Liver (tissue), 9 donors: ENCODE data around the gene SLC8A3. TPM values are rescaled to one million over a fixed set of nuclear protein-coding genes. Genes with fewer than 3 reads are reported as not detected.

ENCODE experiments used
- DNase-seq: peaks from one replicate; pipeline ENCODE4 v3.0.0-alpha.2; 2017; ENCODE audit warnings: low spot score
- H3K27ac ChIP-seq, 2 donors: one replicate each; pipeline ENCODE4 v1.7.0; 2013; ENCODE audit warnings: inconsistent platforms in 2 of 2, low read length in 2 of 2, control low read depth in 1 of 2, low read depth in 1 of 2, mild to moderate bottlenecking in 1 of 2
- H3K27me3 ChIP-seq, 4 donors: one replicate each; pipeline versions ENCODE4 v1.6.1 to v1.7.0; 2013; ENCODE audit warnings: low read length in 3 of 4, inconsistent platforms in 1 of 4, mild to moderate bottlenecking in 1 of 4, moderate library complexity in 1 of 4; ENCODE audit not compliant: control insufficient read depth in 4 of 4, insufficient read depth in 4 of 4
- H3K36me3 ChIP-seq, 4 donors: one replicate each; pipeline versions ENCODE4 v1.6.1 to v1.7.0; 2013; ENCODE audit warnings: low read length in 3 of 4, mild to moderate bottlenecking in 3 of 4, low read depth in 1 of 4, moderate library complexity in 1 of 4; ENCODE audit not compliant: control insufficient read depth in 4 of 4, insufficient read depth in 3 of 4
- H3K4me1 ChIP-seq, 4 donors: one replicate each; pipeline versions ENCODE4 v1.6.1 to v1.7.0; 2013; ENCODE audit warnings: low read length in 3 of 4, mild to moderate bottlenecking in 3 of 4, moderate library complexity in 1 of 4; ENCODE audit not compliant: control insufficient read depth in 4 of 4, insufficient read depth in 4 of 4
- H3K4me3 ChIP-seq, 3 donors: one replicate each; pipeline versions ENCODE4 v1.6.1 to v1.7.0; 2013; ENCODE audit warnings: low read length in 3 of 3, control low read depth in 1 of 3, low read depth in 1 of 3, mild to moderate bottlenecking in 1 of 3
- H3K9ac ChIP-seq, 2 donors: one replicate each; pipeline ENCODE4 v1.7.0; 2013; ENCODE audit warnings: low read length in 2 of 2, mild to moderate bottlenecking in 2 of 2, moderate library complexity in 2 of 2, control low read depth in 1 of 2, low read depth in 1 of 2
- H3K9me3 ChIP-seq, 4 donors: one replicate each; pipeline versions ENCODE4 v1.6.1 to v1.7.0; 2013; ENCODE audit warnings: low read length in 3 of 4; ENCODE audit not compliant: control insufficient read depth in 4 of 4
- CTCF ChIP-seq: fragments of 150-350 bp; IDR thresholded peaks from 2 replicates; pipeline ENCODE4 v1.5.1; 2017; ENCODE audit warnings: improper control_type of control experiment, low read depth, low read length; ENCODE audit not compliant: missing input control
- EGR1 ChIP-seq, 2 donors: IDR thresholded peaks; 2 replicates each; pipeline ENCODE4 v1.6.1; 2016 to 2018; ENCODE audit warnings: antibody characterized with exemption in 2 of 2, low read depth in 2 of 2
- HNF4A ChIP-seq, 2 donors: conservative IDR thresholded peaks; 2 replicates each; pipeline ENCODE4 v1.6.1; 2016; ENCODE audit warnings: antibody characterized with exemption in 2 of 2, mild to moderate bottlenecking in 2 of 2
- HNF4G ChIP-seq: IDR thresholded peaks from 2 replicates; pipeline ENCODE4 v1.6.1; 2016; ENCODE audit warnings: antibody characterized with exemption
- JUND ChIP-seq, 2 donors: IDR thresholded peaks; 2 replicates each; pipeline ENCODE4 v1.6.1; 2016; ENCODE audit warnings: antibody characterized with exemption in 2 of 2
- NR2F2 ChIP-seq: IDR thresholded peaks from 2 replicates; pipeline ENCODE4 v1.6.1; 2016; ENCODE audit warnings: antibody characterized with exemption
- RAD21 ChIP-seq, 2 donors: IDR thresholded peaks; 2 replicates each; pipeline ENCODE4 v1.6.1; 2016; ENCODE audit warnings: antibody characterized with exemption in 2 of 2, mild to moderate bottlenecking in 2 of 2
- REST ChIP-seq: IDR thresholded peaks from 2 replicates; pipeline ENCODE4 v1.6.1; 2016; ENCODE audit warnings: antibody characterized with exemption, mild to moderate bottlenecking
- RXRA ChIP-seq, 2 donors: IDR thresholded peaks; 2 replicates each; pipeline ENCODE4 v1.6.1; 2017 to 2018; ENCODE audit warnings: antibody characterized with exemption in 2 of 2, mild to moderate bottlenecking in 1 of 2
- SP1 ChIP-seq: IDR thresholded peaks from 2 replicates; pipeline ENCODE4 v1.6.1; 2018; ENCODE audit warnings: antibody characterized with exemption, mild to moderate bottlenecking
- TAF1 ChIP-seq: conservative IDR thresholded peaks from 2 replicates; pipeline ENCODE4 v1.6.1; 2016; ENCODE audit warnings: antibody characterized with exemption, mild to moderate bottlenecking
- YY1 ChIP-seq: IDR thresholded peaks from 2 replicates; pipeline ENCODE4 v1.6.1; 2016; ENCODE audit warnings: antibody characterized with exemption, mild to moderate bottlenecking
- WGBS: extraction: QIAGEN DNeasy Blood & Tissue Kit; methylation state at CpG from one replicate; pipeline ENCODE4 v1.1.7; 2013; 5-methylcytosine and 5-hydroxymethylcytosine counted together
- polyA plus RNA-seq, 2 donors: library from polyadenylated mRNA; stranded (reverse) in 1 of 2; unstranded in 1 of 2; fragments of 200-250 nt in 1 of 2; fragments of >200 nt in 1 of 2; fragmentation: Nextera tagmentation in 1 of 2; extraction: Ambion mirVana in 1 of 2; gene quantifications; one replicate each; pipeline versions ENCODE4 v1.2.1 to v1.2.3, GENCODE V29; 2013 to 2015
- total RNA-seq, 2 donors: library from RNA; depleted of rRNA; stranded (reverse); fragments of >200 nt; gene quantifications; one replicate each; pipeline ENCODE4 v1.2.3, GENCODE V29; 2014
- donor health status: healthy.
- donor health status: healthy.
- donor health status: healthy.
- donor health status: healthy.
- donor health status: healthy.

The SLC8A3 gene
- total and polyA plus RNA-seq, 4 donors, result 0.05 to 0.56 (median 0.10) TPM; not detected in 1

- no peak for TF ChIP-seq SP1
- no peak for TF ChIP-seq NR2F2
- TF ChIP-seq HNF4G, result no peak
- no peak for TF ChIP-seq REST
- TF ChIP-seq HNF4A (conservative IDR thresholded peaks at IDR 0.05), result no peak
- TF ChIP-seq JUND (IDR thresholded peaks at IDR 0.05), result no peak
- no peak for TF ChIP-seq TAF1
- no peak for TF ChIP-seq RXRA (IDR thresholded peaks at IDR 0.05)
- TF ChIP-seq YY1, result no peak
- Histone ChIP-seq H3K27me3 (no peaks in the 10 kb centered on the region), H3K36me3 (peaks cover 0 to 52% (median 20%) of the 10 kb centered on the region in 4 donors), H3K4me1 (peaks cover 0 to 10% (median 8%) of the 10 kb centered on the region in 4 donors), H3K9me3 (no peaks in the 10 kb centered on the region), H3K27ac (no peak overlapping the region), H3K4me3 (no peak overlapping the region), H3K9ac (no peak overlapping the region)
- DNase-seq, result no peak
- WGBS, result 90% methylated on average over 7 of the region's 7 CpGs
These were observed 174.2 kb downstream of the SLC8A3 start for GRCh38 chr14:70014406-70015095.

- DNase-seq, result peak; percentile 60
These were observed 175.4 kb downstream of the SLC8A3 start for GRCh38 chr14:70013271-70013873.

More at GRCh38 chr14:70013271-70013873, 175.4 kb downstream of the SLC8A3 start:
- H3K9me3 ChIP-seq, result no peaks in the 10 kb centered on the region
- no peaks in the 10 kb centered on the region for H3K27me3 ChIP-seq
- H3K9ac ChIP-seq, result no peak overlapping the region
- H3K27ac ChIP-seq, result no peak overlapping the region
- TF ChIP-seq REST, result no peak
- TF ChIP-seq CTCF, result peak; percentile 73
- no peak for TF ChIP-seq JUND (IDR thresholded peaks at IDR 0.05)
- TF ChIP-seq EGR1 (IDR thresholded peaks at IDR 0.05; ENCODE audit: low read depth in 2 of 2), result no peak
- TF ChIP-seq RAD21 (IDR thresholded peaks at IDR 0.05), result peak; percentile 83 to 92
- H3K4me3 ChIP-seq, result no peak overlapping the region
- 66% methylated on average over 2 of the region's 2 CpGs for WGBS
- H3K4me1 ChIP-seq, result peaks cover 0 to 5% (median 3%) of the 10 kb centered on the region in 4 donors
- H3K36me3 ChIP-seq, result peaks cover 0 to 49% (median 20%) of the 10 kb centered on the region in 4 donors
